HepG2 (cell line): ENCODE data around the gene VAPA.

Experiments
- AGO1 ChIP-seq: fragments of 200-400 bp; formaldehyde crosslinking; IDR thresholded peaks from 2 replicates; pipeline ENCODE4 v1.6.1; 2017; ENCODE audit warnings: mild to moderate bottlenecking, low read depth, low read length, moderate library complexity; ENCODE audit not compliant: poor library complexity, severe bottlenecking
- ASH2L ChIP-seq: fragments of 300-600, 200-600 bp; sonication (generic); IDR thresholded peaks from 2 replicates; pipeline ENCODE4 v1.7.0; 2017; ENCODE audit warnings: low read depth, mild to moderate bottlenecking, moderate library complexity, mixed read lengths, low read length; ENCODE audit not compliant: insufficient read length
- CHCHD3 ChIP-seq: sonication (generic); formaldehyde crosslinking; IDR thresholded peaks from 2 replicates; pipeline ENCODE4 v1.8.0; 2022; ENCODE audit warnings: mild to moderate bottlenecking, missing genetic modification reagents, moderate library complexity
- CTCF ChIP-seq: sonication (generic); formaldehyde crosslinking; IDR thresholded peaks from 2 replicates; pipeline ENCODE4 v1.5.0; 2020; ENCODE audit warnings: mild to moderate bottlenecking, missing genetic modification reagents, moderate library complexity
- DMAP1 ChIP-seq: IDR thresholded peaks from 2 replicates; pipeline ENCODE4 v1.6.1; 2016
- HOMEZ ChIP-seq: IDR thresholded peaks from 2 replicates; pipeline ENCODE4 v1.6.1; 2016; ENCODE audit warnings: low read depth
- POLR2AphosphoS5 ChIP-seq: IDR thresholded peaks from 2 replicates; pipeline ENCODE4 v1.6.1; 2012; ENCODE audit warnings: low read depth, low read length
- SP2 ChIP-seq: sonication (generic); formaldehyde crosslinking; IDR thresholded peaks from 2 replicates; pipeline ENCODE4 v1.5.1; 2020; ENCODE audit warnings: mild to moderate bottlenecking, missing genetic modification reagents
- SUZ12 ChIP-seq: fragments of 150-350 bp; IDR thresholded peaks from 2 replicates; pipeline ENCODE4 v1.6.1; 2014; ENCODE audit warnings: low read depth, low read length
- TAF1 ChIP-seq: sonication (generic); formaldehyde crosslinking; IDR thresholded peaks from 2 replicates; pipeline ENCODE4 v1.4.0; 2020; ENCODE audit warnings: missing genetic modification reagents
- TCF12 ChIP-seq, 2 experiments: fragments of 450-650 bp in 1 of 2; sonication (generic) in 1 of 2; formaldehyde crosslinking in 1 of 2; IDR thresholded peaks; 2 replicates each; pipeline versions ENCODE4 v1.6.1 to v1.8.0; 2017 to 2022; ENCODE audit warnings: antibody characterized with exemption in 1 of 2, mild to moderate bottlenecking in 1 of 2, missing genetic modification reagents in 1 of 2, moderate library complexity in 1 of 2
- TEF ChIP-seq: sonication (generic); formaldehyde crosslinking; IDR thresholded peaks from 2 replicates; pipeline ENCODE4 v1.5.0; 2020; ENCODE audit warnings: missing genetic modification reagents
- ZNF670 ChIP-seq: sonication (generic); formaldehyde crosslinking; IDR thresholded peaks from 2 replicates; pipeline ENCODE4 v1.8.0; 2022; ENCODE audit warnings: mild to moderate bottlenecking, missing genetic modification reagents, borderline replicate concordance

- TF ChIP-seq SUZ12: no peak
- no peak for TF ChIP-seq HOMEZ (CRISPR knock-in tag)
- no peak for TF ChIP-seq TAF1
- no peak for TF ChIP-seq TCF12 (IDR thresholded peaks at IDR 0.05)
- TF ChIP-seq TCF12 (CRISPR knock-in tag; IDR thresholded peaks at IDR 0.05): no peak
- TF ChIP-seq POLR2AphosphoS5: no peak
- no peak for TF ChIP-seq CTCF (CRISPR knock-in tag)
- no peak for TF ChIP-seq TEF (CRISPR knock-in tag)
- TF ChIP-seq ASH2L: no peak
- no peak for TF ChIP-seq AGO1
- TF ChIP-seq CHCHD3 (CRISPR knock-in tag): no peak
- TF ChIP-seq SP2 (CRISPR knock-in tag): no peak
- TF ChIP-seq DMAP1 (CRISPR knock-in tag): no peak
- TF ChIP-seq ZNF670 (CRISPR knock-in tag): no peak
These were observed 79.2 kb downstream of the VAPA start for GRCh38 chr18:9992973-9993520.
